ENCODE data around the gene DHX58. TPM values are rescaled to one million over a fixed set of nuclear protein-coding genes. Genes with fewer than 3 reads are reported as not detected.

The DHX58 gene
- total and polyA plus RNA-seq, 4 donors: 6.7 to 19.7 (median 8.8) TPM

DNA sequence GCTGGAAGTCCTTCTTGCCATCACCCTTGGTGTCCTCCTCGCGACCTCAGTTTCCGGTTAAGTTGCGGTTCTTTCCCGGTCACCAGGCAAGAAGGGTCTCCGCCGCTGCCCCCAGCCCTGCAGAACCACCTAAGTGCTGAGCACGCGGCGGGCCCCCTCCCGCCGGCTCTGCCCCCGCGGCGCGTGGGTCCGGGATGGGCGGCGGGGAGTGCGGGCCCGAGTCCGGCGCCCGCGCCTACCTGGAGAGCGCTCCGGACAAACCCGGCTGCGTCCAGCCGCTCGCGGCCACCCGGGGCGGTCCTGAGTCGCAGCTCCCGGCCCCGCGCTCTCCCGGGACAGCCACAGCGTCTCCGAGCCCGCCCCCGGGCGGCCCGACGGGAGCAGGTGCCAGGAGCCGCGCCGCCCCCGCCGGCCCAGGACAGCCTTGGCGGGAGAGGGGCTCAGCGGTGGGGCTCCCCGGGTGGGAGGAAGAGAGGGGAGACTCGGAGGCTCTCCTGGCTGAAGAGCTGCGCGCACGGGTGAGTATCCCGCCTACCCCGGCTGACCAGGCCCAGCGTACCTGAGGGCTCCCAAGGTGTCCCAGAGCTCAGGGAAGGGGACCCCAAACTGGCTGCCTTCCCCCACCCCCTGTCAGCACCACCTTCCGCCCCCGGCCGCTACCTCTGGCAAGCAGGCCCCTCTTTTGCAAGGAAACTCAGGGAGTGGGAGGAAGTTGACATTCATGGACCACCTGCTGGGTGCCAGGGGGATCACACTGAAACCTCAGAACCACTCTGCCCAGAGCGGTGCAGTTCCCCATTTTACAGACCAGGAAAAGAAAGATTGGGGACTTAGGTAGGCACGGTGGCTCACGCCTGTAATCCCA lies 40.0 kb downstream of the DHX58 start:
- Histone ChIP-seq H3K27me3 (ENCODE audit: control insufficient read depth, insufficient read depth, low read length) (peaks cover 31% of the 10 kb centered on the region), H3K4me3 (ENCODE audit: low read depth, low read length) (no peak overlapping the region), H3K36me3 (ENCODE audit: control insufficient read depth, insufficient read depth, low read length) (no peaks in the 10 kb centered on the region), H3K9me3 (ENCODE audit: control insufficient read depth, insufficient read depth, low read length) (no peaks in the 10 kb centered on the region), H3K4me1 (ENCODE audit: control insufficient read depth, insufficient read depth, low read length) (peaks cover 9% of the 10 kb centered on the region), H3K27ac (ENCODE audit: low read depth, low read length) (no peak overlapping the region)
- no peak for DNase-seq (ENCODE audit: low read depth in 4 of 6, low spot score in 6 of 6)
- 6% methylated on average over 62 of the region's 67 CpGs for WGBS (ENCODE audit: insufficient coverage)

DNA sequence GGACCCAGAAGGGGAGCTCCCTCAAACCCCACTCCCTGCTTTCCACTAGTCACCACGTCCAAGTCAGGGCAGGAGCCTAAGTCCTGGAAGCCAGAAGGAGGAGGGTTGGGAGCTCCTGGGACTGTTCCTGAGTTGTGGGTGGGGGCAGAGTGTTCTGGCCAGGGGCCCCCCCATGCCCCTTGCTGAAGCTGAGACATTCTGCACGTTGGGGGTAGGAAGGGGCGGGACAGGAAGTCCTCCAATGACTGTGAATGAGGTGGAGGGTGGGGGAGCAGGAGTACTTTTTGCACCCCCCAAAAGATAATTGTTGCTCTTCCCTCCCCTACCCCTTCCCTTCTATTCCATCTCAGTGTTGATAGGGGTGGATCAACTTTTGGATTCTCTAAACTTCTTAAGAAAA lies 40.7 kb downstream of the DHX58 start:
- H3K27me3 ChIP-seq (ENCODE audit: control insufficient read depth, insufficient read depth, low read length): peaks cover 31% of the 10 kb centered on the region
- H3K4me3 ChIP-seq (ENCODE audit: low read depth, low read length): no peak overlapping the region
- no peak for DNase-seq (ENCODE audit: low read depth in 4 of 6, low spot score in 6 of 6)
- H3K27ac ChIP-seq (ENCODE audit: low read depth, low read length): no peak overlapping the region
- H3K9me3 ChIP-seq (ENCODE audit: control insufficient read depth, insufficient read depth, low read length): no peaks in the 10 kb centered on the region
- peaks cover 12% of the 10 kb centered on the region for H3K4me1 ChIP-seq (ENCODE audit: control insufficient read depth, insufficient read depth, low read length)
- WGBS (ENCODE audit: insufficient coverage): no CpG with 5 or more reads among the region's 3 CpGs
- no peaks in the 10 kb centered on the region for H3K36me3 ChIP-seq (ENCODE audit: control insufficient read depth, insufficient read depth, low read length)

DNA sequence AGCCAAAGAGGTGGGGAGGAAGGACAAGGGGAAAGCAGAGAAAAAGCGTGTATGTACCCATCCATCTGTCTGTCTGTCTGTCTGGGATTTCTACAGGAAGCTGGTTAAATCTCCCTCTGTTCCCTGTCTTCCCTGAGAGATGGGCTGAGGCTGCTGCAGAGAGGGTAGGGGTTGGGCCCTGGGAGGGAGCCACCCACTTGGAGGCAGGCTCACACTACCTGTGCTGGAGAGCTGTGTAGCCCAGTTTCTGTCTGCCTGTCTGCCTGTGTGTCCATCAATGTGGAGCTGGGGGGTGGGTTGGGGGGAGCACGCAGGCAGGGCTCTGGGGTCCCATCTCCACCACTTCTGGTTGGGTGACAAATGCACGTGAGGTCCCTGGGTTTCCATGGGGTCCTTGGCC lies 43.5 kb downstream of the DHX58 start:
- Histone ChIP-seq H3K27me3 (ENCODE audit: control insufficient read depth, insufficient read depth, low read length) (peaks cover 31% of the 10 kb centered on the region), H3K9me3 (ENCODE audit: control insufficient read depth, insufficient read depth, low read length) (no peaks in the 10 kb centered on the region)
- WGBS (ENCODE audit: insufficient coverage): 82% methylated on average over 2 of the region's 3 CpGs

DNA sequence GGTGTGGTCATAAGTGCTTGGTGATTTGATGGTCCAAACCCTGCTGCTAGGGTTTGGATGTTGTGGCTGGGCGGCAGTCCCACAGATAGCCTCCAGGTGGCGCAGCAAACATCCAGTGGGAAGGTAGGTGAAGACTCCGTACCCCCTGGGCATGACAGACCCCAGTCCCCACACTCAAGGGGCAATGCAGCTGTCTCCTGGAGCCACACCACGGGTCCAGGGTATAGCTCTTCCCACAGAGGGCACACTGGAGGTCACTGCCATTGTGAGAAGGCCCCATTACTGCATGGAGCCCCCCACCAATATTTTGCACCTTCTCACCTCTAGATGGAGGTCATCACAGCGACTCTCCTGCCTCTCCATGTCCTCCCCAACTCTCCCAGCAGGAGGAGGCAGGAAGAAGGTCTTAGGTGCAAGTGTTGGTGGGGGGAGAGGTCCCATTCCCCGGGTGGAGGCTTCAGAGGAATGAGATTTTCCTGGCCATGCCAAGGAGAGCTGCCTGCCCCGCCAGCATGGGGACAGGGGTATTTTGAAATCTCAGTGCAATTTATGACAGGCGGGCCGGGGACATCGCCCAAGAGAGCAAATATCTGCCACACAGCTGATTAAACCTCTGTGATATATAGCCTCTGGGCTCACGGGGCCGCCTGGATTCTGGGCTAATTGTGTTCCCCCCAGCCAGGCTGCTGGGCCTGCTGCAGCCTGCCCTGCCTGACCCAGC lies 45.0 kb downstream of the DHX58 start:
- Histone ChIP-seq H3K9me3 (ENCODE audit: control insufficient read depth, insufficient read depth, low read length) (no peaks in the 10 kb centered on the region), H3K4me3 (ENCODE audit: low read depth, low read length) (no peak overlapping the region), H3K36me3 (ENCODE audit: control insufficient read depth, insufficient read depth, low read length) (no peaks in the 10 kb centered on the region), H3K27me3 (ENCODE audit: control insufficient read depth, insufficient read depth, low read length) (peaks cover 18% of the 10 kb centered on the region), H3K4me1 (ENCODE audit: control insufficient read depth, insufficient read depth, low read length) (peaks cover 19% of the 10 kb centered on the region), H3K27ac (ENCODE audit: low read depth, low read length) (no peak overlapping the region)
- peak in 4 of 6 donors; percentile 11 to 55 (median 38) for DNase-seq (ENCODE audit: low read depth in 4 of 6, low spot score in 6 of 6)
- WGBS (ENCODE audit: insufficient coverage): 19% methylated on average over 7 of the region's 12 CpGs

More for the DNA sequence above, 43.5 kb downstream of the DHX58 start:
- Histone ChIP-seq H3K36me3 (ENCODE audit: control insufficient read depth, insufficient read depth, low read length) (no peaks in the 10 kb centered on the region), H3K27ac (ENCODE audit: low read depth, low read length) (no peak overlapping the region), H3K4me3 (ENCODE audit: low read depth, low read length) (no peak overlapping the region), H3K4me1 (ENCODE audit: control insufficient read depth, insufficient read depth, low read length) (peaks cover 15% of the 10 kb centered on the region)
- no peak for DNase-seq (ENCODE audit: low read depth in 4 of 6, low spot score in 6 of 6)

DNA sequence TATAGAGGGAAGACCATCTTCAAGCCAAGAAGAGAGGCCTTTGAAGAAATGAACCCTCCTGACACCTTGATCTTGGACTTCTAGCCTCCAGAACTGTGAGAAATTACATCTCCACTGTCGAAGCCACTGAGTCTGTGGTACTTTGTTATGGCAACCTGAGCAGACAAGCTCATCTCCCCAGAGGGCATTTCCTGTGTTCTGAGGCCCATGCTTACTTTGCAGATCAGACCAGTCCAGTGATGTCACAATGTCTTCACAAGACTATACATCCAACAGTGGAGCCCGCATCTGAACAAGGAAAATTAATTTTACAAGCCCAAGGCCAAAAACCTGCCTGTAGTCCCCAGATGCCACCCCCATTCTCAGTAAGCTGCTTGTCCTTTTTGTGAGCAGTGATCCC lies 47.3 kb downstream of the DHX58 start:
- no peak for DNase-seq (ENCODE audit: low read depth in 4 of 6, low spot score in 6 of 6)
- no peak overlapping the region for H3K4me3 ChIP-seq (ENCODE audit: low read depth, low read length)
- peaks cover 19% of the 10 kb centered on the region for H3K4me1 ChIP-seq (ENCODE audit: control insufficient read depth, insufficient read depth, low read length)
- no peak overlapping the region for H3K27ac ChIP-seq (ENCODE audit: low read depth, low read length)
- no peaks in the 10 kb centered on the region for H3K36me3 ChIP-seq (ENCODE audit: control insufficient read depth, insufficient read depth, low read length)
- H3K27me3 ChIP-seq (ENCODE audit: control insufficient read depth, insufficient read depth, low read length): no peaks in the 10 kb centered on the region
- no peaks in the 10 kb centered on the region for H3K9me3 ChIP-seq (ENCODE audit: control insufficient read depth, insufficient read depth, low read length)
- 60% methylated on average over 1 of the region's 2 CpGs for WGBS (ENCODE audit: insufficient coverage)

- no peak overlapping the region for H3K4me3 ChIP-seq (ENCODE audit: low read depth, low read length)
- H3K36me3 ChIP-seq (ENCODE audit: control insufficient read depth, insufficient read depth, low read length): no peaks in the 10 kb centered on the region
- no peaks in the 10 kb centered on the region for H3K9me3 ChIP-seq (ENCODE audit: control insufficient read depth, insufficient read depth, low read length)
- no peaks in the 10 kb centered on the region for H3K27me3 ChIP-seq (ENCODE audit: control insufficient read depth, insufficient read depth, low read length)
- no peak overlapping the region for H3K27ac ChIP-seq (ENCODE audit: low read depth, low read length)
- no peak for DNase-seq (ENCODE audit: low read depth in 4 of 6, low spot score in 6 of 6)
- WGBS (ENCODE audit: insufficient coverage): 83% methylated on average over 14 of the region's 14 CpGs
- peaks cover 15% of the 10 kb centered on the region for H3K4me1 ChIP-seq (ENCODE audit: control insufficient read depth, insufficient read depth, low read length)
Measured at GRCh38 chr17:42062681-42063080, 49.8 kb downstream of the DHX58 start.

DNA sequence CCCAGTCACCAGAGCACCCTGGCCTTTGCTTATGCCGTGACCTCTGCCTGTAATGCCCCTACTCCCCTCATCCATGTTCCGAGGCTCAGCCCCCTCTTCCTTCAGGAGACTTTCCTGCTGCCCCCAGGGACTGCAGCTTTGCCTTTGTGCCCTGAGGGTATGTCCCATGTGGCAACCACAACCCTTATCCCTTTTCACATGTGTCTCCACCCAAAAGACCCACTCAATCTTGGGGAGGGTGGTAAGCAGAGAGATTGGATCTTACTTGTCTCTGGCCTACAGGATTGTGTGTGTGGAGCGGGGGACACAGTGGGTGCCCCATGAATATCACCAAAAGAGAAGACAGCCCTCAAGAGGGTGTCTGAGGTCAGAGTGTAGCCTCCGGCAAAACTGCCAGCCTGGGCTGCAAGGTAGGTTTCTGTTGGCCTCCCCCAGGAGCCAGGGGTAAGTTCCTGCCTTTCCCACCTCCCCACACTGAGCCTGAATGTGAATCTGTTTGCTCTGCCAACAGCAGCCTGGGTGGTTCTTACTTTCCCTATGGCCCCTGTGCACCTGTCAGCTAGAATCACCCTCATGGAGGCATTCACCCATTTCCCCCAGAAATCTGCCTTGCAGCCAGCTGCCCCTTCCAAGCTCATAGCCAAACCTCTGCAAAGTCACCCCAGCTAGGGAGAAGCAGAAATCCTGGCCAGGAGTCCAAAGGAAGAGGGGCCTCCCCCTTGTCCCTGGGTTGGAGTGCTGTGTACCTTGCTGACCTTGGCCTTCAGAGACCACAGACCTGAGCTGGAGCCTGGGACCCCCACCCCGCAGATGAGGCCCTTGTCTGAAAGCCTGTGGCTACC lies 50.6 kb downstream of the DHX58 start:
- WGBS (ENCODE audit: insufficient coverage): 66% methylated on average over 5 of the region's 5 CpGs
- no peaks in the 10 kb centered on the region for H3K9me3 ChIP-seq (ENCODE audit: control insufficient read depth, insufficient read depth, low read length)
- no peaks in the 10 kb centered on the region for H3K36me3 ChIP-seq (ENCODE audit: control insufficient read depth, insufficient read depth, low read length)
- no peak overlapping the region for H3K27ac ChIP-seq (ENCODE audit: low read depth, low read length)
- no peaks in the 10 kb centered on the region for H3K27me3 ChIP-seq (ENCODE audit: control insufficient read depth, insufficient read depth, low read length)
- DNase-seq (ENCODE audit: low read depth in 4 of 6, low spot score in 6 of 6): no peak
- H3K4me1 ChIP-seq (ENCODE audit: control insufficient read depth, insufficient read depth, low read length): peaks cover 10% of the 10 kb centered on the region
- H3K4me3 ChIP-seq (ENCODE audit: low read depth, low read length): no peak overlapping the region

- H3K27me3 ChIP-seq (ENCODE audit: control insufficient read depth, insufficient read depth, low read length): peaks cover 3% of the 10 kb centered on the region
- 85% methylated on average over 4 of the region's 4 CpGs for WGBS (ENCODE audit: insufficient coverage)
Measured at GRCh38 chr17:42060231-42060630, 52.3 kb downstream of the DHX58 start.

GRCh38 chr17:42059815-42060214 lies 52.7 kb downstream of the DHX58 start:
- WGBS (ENCODE audit: insufficient coverage): 100% methylated on average over 1 of the region's 4 CpGs

More at GRCh38 chr17:42060231-42060630, 52.3 kb downstream of the DHX58 start:
- Histone ChIP-seq H3K4me3 (ENCODE audit: low read depth, low read length) (no peak overlapping the region), H3K27ac (ENCODE audit: low read depth, low read length) (no peak overlapping the region), H3K9me3 (ENCODE audit: control insufficient read depth, insufficient read depth, low read length) (no peaks in the 10 kb centered on the region), H3K36me3 (ENCODE audit: control insufficient read depth, insufficient read depth, low read length) (no peaks in the 10 kb centered on the region), H3K4me1 (ENCODE audit: control insufficient read depth, insufficient read depth, low read length) (peaks cover 14% of the 10 kb centered on the region)
- DNase-seq (ENCODE audit: low read depth in 4 of 6, low spot score in 6 of 6): no peak

More at GRCh38 chr17:42059815-42060214, 52.7 kb downstream of the DHX58 start:
- Histone ChIP-seq H3K27ac (ENCODE audit: low read depth, low read length) (no peak overlapping the region), H3K36me3 (ENCODE audit: control insufficient read depth, insufficient read depth, low read length) (no peaks in the 10 kb centered on the region), H3K27me3 (ENCODE audit: control insufficient read depth, insufficient read depth, low read length) (peaks cover 7% of the 10 kb centered on the region), H3K9me3 (ENCODE audit: control insufficient read depth, insufficient read depth, low read length) (no peaks in the 10 kb centered on the region), H3K4me3 (ENCODE audit: low read depth, low read length) (no peak overlapping the region), H3K4me1 (ENCODE audit: control insufficient read depth, insufficient read depth, low read length) (peaks cover 15% of the 10 kb centered on the region)
- DNase-seq (ENCODE audit: low read depth in 4 of 6, low spot score in 6 of 6): no peak
